GM18858 (cell line): ENCODE measurements around the gene SUSD4.
"Not testable (repeated sequence)": the region's sequence is repeated elsewhere in the genome, so short reads cannot be mapped to it uniquely, and the experiment has no call there.

Experiments
- ATAC-seq: cut with Tn5 transposase; IDR thresholded peaks from one replicate; pipeline ENCODE4 v1.9.1; 2021; ENCODE audit not compliant: unreplicated experiment

The SUSD4 gene

GRCh38 chr1:223257856-223258550, 106.0 kb downstream of the SUSD4 start:
- ATAC-seq = no peak

DNA sequence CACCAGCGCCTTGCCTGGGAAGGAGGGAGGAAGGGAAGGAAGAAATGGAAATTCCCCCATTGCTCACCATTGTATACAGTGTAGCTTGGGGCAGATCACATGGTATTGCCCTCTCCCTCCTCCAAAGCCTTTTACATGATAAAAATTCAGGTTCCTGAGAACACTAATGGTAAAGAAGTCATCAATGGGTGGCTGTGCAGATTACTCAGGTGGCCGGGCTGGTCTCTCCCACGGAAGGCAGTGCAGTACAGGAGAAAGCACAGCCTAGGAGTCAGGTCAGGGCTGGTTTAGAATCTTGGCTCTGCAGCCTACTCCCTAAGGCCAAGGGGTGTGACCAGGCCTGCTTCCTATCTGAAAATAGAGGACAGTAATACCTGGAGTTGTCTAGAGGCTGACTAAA, 107.9 kb downstream of the SUSD4 start:
- ATAC-seq = no peak

DNA sequence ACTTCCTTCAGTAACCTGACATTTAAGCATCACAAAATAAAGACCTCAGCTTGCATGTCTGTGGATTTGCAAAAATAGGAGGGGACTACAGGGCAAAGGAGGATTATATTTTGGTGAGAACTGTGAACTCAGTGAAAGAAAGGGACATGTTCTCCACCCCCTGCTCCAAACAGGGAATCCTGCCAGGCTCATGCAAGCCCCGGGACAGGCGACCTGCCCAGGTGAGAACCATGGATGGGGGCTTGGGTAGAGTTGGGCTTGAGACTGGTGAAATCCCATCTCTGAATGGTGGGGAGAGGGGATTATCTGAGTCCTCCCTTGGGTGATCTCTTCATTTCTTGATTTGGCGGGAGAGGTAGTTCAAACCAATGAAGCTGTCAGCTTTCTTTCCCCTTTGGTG, 110.1 kb downstream of the SUSD4 start:
- ATAC-seq = no peak

DNA sequence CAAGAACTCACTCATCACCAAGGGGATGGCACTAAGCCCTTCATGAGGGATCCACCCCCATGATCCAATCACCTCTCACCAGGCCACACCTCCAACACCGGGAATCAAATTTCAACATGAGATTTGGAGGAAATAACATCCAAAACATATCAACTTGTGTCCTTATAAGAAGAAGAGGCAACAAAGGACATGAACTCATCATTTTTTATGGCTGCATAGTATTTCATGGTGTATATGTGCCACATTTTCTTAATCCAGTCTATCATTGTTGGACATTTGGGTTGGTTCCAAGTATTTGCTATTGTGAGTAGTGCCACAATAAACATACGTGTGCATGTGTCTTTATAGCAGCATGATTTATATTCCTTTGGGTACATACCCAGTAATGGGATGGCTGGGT, 112.6 kb downstream of the SUSD4 start:
- not testable (repeated sequence) for ATAC-seq

GRCh38 chr1:223250632-223251015, 113.4 kb downstream of the SUSD4 start:
- no peak for ATAC-seq

DNA sequence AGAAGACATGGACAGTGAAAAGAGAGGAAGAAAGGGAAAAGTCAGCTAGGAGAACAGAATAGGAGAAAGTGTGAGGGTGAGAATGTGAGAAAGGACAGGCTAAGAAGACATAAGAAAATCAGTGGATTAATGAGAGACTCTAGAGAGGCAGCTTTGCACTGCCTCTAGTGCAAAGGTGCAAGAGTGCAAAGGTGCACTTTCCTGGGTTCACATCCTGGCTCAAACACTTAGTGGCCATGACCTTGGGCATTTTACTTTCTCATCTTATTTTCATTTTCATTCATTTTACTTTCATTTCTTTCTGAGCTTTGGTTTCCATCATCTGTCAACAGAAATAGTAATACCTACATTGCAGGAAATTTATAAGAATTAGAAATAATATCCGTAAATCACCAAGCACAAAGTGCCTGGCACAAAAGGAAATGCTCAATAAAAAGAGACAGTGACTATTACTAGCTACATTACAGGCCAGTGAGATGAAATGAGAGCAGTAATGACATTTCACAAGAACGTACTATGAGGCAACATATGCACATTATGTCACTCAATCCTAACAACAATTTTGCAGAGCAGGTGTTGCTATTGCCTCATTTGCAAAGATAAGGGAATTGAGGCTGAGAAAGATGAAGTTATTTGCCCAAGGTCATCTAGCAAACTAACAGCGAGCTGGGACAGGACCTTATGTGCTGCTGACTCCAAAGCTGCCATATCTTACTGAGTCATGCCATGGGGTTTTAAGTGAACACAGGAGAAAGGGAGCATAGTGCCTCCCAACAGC, 113.9 kb downstream of the SUSD4 start:
- ATAC-seq = no peak

DNA sequence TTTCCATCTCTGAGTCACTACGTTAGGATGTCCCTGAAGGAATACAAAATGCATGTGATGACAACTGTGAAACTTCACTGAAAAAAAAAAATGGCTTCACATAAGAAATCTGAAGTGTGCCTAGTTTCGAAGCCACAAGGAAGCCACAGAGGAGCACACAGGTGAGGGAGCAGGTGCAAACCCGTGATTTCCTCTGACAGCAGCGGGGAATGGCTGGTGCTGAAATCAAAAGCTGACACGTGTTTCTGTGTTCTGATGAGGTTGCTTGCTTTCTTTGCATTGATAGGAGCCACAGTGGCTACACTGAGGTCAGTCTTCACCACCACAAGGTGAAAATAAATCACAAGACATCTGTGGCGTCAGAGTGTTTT, 115.2 kb downstream of the SUSD4 start:
- no peak for ATAC-seq

DNA sequence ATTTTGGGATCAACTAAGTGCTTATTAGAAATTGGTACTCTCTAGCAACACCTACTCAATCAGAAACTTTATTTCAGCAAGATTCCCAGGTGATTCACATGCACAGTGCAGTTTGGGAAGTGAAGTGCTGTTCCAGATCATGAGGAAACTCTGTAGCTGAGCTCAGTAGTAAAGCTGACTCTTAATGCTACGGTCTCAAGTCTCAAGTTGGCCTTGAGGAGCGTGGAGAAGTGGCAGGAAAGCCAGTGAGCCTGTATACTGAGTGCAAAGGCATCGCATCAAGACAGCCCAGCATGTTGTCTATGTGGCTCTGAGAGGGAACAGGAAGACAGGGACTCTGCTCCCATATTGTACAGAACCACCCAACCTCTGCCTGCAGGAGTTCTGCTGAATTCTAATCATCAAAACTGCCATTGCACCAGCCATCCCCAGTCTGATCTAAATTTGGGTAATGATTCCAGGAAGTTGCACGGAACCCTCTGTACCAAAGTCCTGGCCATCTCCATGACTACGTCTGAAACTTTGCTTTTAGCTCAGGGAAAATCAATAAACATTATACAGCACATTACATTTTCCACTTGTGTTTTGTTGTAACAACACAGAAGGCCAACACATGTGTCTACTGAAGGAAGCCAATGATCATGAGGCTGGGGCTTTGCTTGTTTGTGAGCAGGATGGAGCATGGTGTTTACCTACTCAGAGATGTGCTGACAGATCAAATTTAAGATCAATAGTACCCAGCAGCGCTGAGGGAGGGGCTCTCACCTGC, 115.8 kb downstream of the SUSD4 start:
- no peak for ATAC-seq

GRCh38 chr1:223246476-223247112, 117.4 kb downstream of the SUSD4 start:
- ATAC-seq = no peak

DNA sequence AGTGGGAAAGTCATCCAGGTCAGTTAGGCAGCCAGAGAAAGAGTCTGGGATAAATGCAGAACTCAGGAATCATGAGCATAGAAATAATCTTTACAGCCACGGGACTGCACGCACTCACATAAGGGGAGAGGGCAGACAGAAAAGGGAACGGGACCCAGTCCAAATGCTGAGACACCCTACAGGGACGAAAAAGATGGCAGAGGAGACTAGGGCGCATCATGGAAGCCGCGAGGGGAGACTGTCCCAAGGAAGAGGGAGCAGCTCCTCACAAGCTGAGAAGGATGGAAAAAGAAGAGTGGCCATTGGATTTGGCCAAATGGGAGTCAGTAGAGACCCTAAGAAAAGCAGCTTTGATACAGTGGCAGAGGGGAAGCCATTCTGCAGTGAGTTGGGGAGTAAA, 118.0 kb downstream of the SUSD4 start:
- ATAC-seq = no peak

GRCh38 chr1:223245411-223245810, 118.6 kb downstream of the SUSD4 start:
- ATAC-seq = no peak

GRCh38 chr1:223244366-223245103, 119.4 kb downstream of the SUSD4 start:
- no peak for ATAC-seq

DNA sequence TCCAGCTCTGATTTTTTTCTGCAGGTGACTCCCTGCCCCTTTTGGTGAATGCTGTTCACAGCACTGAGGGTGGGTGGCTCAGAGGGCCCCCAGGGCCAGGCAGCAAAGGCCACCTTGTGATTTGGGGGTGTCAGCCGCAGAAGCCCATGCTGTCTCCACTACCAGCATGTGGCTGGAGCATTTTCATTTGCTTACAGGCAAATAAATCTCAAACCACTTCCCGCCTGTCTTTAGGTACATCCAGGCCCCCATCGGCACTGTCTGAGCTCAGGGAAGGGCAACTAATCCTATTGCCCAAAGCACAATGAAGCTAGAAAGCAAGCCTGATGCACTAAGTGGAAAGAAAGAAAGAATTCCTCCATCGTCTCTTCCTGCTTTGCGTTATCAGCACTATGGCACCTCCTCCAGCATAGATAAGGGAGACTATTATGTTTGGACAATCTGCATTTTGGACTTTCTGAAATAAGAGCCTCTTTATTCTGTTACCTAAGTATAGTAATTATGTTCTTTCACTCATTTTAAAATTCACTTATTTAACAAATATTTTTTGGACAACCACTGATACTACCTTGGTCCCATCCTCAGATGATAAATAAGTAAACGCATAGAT, 120.4 kb downstream of the SUSD4 start:
- ATAC-seq = no peak

DNA sequence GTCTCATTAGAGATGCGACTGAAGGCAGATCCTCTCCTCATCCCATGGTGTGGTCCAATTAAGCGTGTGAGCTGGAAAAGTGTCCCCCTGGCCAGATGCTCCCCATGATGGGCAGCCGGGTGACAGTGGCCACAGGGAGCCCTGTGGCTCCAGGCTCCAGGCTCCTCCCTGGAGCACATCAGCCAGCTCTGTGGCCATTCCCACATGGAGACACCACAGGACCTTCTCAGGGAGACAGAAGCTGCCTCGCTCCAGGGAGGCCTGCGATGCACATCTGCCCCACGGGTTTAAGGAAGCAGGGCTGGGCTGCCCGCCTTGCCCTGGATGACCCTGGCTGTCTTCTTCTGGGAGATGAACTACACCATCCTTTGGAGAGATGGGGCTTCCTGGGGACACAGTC, 121.0 kb downstream of the SUSD4 start:
- ATAC-seq = no peak

DNA sequence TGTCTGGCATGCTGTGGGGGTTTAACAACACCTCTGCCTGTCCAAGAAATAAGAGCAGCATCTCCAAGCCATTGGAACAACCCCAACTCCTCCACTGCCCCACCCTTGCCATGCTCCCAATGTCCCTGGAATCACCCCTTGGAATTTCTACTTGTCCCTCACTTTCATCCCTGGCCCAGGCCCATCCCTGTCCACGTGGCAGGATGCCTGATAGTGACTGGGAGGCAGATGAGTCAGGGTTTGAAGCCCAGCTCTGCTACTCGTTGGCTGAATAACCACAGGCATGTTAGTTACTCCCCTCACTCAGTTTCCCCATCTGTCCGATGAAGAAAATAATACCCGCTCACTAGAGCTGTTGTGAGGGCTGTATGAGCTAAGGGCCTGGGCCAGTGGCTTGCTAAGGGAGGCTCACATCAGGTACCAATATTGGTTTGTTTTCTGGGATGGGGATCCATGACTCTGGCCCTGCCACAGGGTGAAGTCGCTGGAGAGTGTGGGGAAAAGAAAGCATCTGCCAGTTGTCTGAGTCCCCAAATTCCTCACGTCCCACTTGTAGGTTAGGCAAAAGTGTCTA, 121.5 kb downstream of the SUSD4 start:
- ATAC-seq = no peak

DNA sequence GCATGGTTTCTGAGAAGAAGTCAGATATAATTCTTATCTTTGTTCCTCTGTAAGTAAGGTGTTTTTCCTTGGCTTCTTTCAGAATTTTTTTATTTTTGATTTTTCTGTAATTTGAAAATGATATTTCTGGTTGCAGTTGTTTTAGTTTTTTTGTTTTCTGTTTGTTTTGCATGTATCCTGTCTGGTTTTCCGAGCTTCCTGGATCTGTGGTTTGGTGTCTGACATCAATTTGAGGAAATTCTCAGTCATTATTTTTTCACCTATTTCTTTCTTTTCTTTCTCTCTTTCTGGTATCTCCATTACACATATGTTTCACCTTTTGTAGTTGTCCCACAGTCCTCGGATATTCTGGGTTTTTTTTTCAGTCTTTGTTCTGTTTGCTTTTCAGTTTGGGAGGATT, 123.9 kb downstream of the SUSD4 start:
- ATAC-seq = no peak

DNA sequence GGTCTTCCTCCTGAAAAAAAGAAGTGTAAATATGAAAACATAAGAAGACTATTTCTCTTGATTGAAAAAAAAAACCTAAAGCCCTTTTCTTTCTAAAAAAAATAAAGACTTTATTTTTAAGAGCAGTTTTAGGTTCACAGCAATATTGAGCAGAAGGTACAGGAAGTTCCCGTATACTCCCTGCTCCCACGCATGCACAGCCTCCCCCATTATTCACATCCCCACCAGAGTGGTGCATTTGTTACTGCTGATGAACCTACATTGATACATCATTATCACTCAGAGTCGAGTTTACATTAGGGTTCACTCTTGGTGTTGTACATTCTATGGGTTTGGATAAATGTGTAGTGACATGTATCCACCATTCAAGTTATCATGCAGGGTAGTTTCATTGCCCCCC, 128.9 kb downstream of the SUSD4 start:
- no peak for ATAC-seq

DNA sequence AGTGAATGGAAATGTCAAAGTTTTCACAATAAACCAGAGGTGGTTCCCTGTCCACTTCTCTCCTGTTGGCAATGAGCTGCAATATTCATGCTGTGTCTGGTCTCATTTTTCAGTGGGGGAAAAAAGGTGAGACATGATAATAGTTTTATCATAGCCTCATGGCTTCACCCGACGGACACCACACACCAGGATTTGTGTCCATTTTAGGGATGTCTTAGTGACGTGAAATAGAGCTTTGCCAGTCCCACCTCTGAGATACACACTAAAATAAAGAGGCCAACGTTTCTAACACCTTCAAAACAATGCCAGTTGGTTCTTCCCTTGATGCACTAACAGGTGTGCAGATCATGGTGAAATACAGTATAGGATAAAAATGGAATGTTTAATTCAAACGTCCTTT, 129.4 kb downstream of the SUSD4 start:
- no peak for ATAC-seq

DNA sequence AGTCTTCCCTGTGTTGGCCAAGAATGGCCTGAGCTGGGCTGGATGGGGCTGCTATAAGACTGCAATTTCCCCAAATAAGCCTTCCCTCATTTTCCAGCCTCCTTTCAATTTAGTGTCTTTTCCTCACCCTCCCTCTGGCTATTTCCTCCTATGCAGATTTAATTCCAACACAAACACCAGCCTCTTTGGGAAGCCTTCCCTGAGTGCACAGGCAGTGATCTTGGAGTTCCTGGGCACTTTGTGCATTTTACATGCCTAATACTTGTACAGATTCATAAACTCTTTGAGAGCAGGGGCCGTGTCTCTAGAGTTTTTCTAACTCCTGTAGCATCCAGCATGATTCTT, 129.8 kb downstream of the SUSD4 start:
- no peak for ATAC-seq
